ENCODE results near the gene AADAC. TPM values are rescaled to one million over a fixed set of nuclear protein-coding genes. Genes with fewer than 3 reads are reported as not detected.
A peak's percentile ranks its signal among the peaks of the same experiment; 100 is the strongest.
"Not testable (repeated sequence)": the region's sequence is repeated elsewhere in the genome, so short reads cannot be mapped to it uniquely, and the experiment has no call there.

The AADAC gene
- polyA plus RNA-seq, 3 donors = 0.09 to 0.36 (median 0.14) TPM

DNA sequence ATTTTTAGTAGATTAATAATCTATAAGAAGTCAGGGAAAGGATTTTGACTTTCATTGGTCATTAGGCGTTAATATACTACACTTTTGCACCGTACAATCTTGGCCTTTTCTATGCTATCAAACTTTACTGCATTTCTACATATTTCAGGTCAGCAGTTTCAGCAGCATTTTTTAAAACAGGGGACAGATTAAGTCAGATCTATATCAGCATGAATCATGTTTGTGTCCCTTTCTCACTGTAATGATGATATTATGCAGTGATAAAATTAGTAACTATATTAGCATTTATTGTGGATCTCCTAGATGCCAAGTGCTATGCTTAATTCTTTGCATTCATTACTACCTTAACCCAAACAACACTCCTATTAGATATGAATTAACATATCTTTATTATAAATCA is 20.3 kb upstream of the AADAC start:
- no peak for DNase-seq (ENCODE audit: extremely low read depth in 1 of 11, low read depth in 9 of 11, low spot score in 4 of 11)

DNA sequence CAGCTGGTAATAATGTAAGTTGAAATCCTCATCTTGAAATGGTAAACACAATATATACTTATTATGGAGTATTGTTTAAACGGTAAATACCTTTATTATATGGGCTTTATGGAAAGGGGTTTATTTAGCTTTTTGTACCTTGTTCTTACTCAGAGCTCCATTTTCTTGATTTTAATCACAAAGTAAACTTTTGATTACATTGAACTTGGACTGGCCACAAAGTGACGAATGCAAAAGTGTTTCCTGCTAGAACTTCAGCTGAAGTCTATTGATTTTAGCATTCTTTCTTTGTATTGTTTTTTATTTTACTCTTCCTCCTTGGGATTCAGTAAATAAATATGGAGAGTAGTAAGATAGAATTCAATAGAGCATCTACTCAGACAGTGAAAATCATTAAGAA is 19.8 kb upstream of the AADAC start:
- no peak for DNase-seq (ENCODE audit: extremely low read depth in 1 of 11, low read depth in 9 of 11, low spot score in 4 of 11)

DNA sequence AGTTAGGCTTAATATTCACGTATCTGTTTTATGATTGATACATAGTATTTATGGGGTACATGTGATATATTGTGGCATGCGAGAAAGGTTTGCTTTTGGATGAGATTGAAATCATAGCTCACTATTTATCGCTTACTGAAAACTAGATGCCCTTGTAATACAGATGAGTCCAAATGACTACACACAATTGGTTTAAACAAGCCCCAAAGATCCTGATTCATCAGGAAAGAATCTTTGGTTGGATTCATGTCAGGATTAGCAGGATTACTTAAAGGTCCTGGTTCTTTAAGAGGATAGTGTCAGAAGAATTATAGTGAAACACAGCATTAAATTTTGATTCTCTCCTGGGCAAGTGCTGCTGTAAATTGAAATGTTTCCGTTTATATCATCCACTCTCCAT is 18.6 kb upstream of the AADAC start:
- no peak for DNase-seq (ENCODE audit: extremely low read depth in 1 of 11, low read depth in 9 of 11, low spot score in 4 of 11)

DNA sequence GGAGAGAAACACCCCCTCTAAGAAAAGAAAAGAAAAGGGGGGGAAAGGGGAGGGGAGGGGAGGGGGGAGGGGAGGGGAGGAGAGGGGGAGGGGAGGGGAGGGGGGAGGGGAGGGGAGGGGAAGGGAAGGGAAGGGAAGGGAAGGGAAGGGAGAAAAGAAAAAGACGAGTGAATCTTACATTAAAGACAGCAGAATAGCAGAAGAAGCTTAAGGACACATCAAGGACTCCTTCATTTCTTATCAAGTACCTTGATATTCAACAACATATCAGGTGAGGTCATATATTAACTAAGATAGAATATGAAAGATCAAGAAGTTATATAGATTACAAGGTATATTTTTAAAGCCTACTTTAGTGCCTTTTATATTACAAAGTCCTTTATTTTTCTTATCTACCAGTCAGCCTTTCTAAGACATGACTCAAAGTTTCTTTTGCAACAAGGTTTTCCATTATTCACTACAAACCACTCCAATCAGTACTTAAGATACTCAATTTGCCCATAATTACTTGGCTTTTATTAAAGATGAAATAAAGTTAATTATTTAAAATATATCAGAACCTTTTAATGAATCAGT is 17.7 kb upstream of the AADAC start:
- DNase-seq (ENCODE audit: extremely low read depth in 1 of 11, low read depth in 9 of 11, low spot score in 4 of 11) = no peak

DNA sequence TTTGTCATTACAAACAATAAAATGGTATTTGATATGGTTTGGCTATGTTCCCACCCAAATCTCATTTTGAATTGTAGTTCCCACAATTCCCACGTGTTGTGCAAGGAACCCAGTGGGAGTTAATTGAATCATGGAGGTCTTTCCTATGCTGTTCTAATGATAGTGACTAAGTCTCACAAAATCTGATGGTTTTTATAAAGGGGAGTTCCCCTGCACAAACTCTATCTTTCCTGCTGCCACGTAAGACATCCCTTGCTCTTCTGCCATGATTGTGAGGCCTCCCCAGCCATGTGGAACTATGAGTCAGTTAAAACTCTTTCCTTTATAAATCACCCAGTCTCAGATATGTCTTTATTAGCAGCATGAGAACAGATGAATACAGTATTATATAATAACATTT is 15.4 kb upstream of the AADAC start:
- no peak for DNase-seq (ENCODE audit: extremely low read depth in 1 of 11, low read depth in 9 of 11, low spot score in 4 of 11)

DNA sequence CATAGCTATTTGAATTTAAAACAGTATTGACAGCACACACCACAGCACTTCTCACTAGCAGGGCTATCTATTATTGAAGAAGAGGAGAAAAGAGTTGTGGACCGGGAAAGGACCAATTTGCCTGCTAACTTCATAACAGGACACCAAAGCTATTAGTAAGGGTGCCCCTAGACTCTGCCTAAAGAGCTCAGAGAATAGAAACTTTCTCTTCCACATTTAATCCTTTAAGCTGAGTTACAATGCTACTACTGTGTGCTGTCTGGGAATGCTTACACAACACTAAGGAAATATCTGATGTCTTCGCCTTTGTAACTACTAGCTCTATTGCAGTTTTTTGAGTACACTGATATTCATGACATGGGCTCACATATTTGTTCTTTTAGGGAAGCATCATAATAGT is 13.5 kb upstream of the AADAC start:
- no peak for DNase-seq (ENCODE audit: extremely low read depth in 1 of 11, low read depth in 9 of 11, low spot score in 4 of 11)

DNA sequence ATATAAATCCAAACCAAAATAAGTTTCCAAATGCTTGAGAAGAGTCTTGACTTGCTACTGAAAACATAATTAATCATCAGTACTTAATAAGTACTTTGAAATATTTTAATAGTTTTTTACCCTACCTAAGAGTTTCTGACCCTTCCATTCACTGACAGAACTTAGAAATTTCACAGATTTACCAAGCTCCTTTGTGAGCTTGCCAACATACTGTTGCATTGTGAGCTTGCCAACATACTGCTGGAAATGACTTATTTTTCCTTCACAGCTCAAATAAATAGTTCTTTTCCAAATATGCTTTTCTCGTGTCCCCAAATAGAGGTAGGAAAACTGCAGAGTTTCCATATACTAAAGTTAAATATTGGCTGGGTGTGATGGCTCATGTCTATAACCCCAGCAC is 9.6 kb upstream of the AADAC start:
- DNase-seq (ENCODE audit: extremely low read depth in 1 of 11, low read depth in 9 of 11, low spot score in 4 of 11) = no peak

DNA sequence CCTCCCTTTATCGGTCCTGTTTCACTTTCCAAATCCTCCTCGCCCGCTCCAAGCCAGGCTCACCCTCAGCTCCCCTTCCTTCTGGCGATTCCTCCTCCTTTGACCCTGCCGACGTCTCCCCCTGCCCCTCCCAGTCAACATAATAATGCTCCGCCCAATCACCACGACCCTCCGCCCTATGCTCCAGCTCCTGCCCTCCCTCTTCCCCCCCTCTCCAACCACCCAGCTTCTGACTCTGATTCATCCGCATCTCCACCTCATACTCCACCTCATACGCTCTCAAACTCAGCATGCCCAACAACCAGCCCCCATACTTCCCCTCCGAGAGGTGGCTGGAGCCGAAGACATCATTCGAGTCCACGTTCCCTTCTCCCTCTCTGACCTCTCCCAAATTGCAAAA is 7.1 kb upstream of the AADAC start:
- DNase-seq (ENCODE audit: extremely low read depth in 1 of 11, low read depth in 9 of 11, low spot score in 4 of 11) = no peak

DNA sequence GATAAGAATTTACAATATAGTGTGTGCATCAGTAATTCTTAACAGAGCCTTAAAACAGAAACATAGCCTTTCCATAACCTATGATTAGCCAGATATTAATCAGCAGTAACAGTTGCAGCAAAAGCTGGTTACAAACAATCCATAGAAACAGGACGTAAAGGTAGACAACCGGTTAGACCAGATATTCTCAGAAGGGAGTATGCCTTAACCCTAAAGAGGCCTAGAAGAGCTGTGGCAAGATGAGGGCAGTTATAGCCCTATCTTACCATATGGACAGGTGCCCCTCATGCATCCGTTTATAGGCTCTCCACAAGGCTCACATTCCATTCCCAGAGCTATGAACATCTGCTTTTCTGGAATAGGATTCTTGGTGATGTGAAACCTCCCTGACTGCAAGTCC is 5.0 kb upstream of the AADAC start:
- not testable (repeated sequence) for DNase-seq (ENCODE audit: extremely low read depth in 1 of 11, low read depth in 9 of 11, low spot score in 4 of 11)

DNA sequence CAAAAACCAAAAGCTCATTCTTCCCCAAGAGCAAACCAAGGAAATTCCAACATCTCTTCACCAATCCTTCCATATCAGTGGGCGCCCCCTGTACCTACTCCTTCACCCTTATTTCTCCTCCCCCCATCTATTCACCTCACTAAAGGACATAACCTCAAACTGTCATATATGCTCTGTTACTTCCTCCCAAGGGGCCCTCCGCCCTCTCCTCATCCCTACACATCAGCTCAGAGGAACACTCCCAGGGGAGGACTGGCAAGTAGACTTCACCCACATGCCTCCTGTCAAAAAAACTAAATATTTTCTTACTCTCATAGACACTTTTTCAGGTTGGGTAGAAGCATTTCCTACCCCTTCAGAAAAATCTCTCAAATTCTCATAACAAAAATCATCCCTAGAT is 2.4 kb upstream of the AADAC start:
- DNase-seq (ENCODE audit: extremely low read depth in 1 of 11, low read depth in 9 of 11, low spot score in 4 of 11) = no peak

DNA sequence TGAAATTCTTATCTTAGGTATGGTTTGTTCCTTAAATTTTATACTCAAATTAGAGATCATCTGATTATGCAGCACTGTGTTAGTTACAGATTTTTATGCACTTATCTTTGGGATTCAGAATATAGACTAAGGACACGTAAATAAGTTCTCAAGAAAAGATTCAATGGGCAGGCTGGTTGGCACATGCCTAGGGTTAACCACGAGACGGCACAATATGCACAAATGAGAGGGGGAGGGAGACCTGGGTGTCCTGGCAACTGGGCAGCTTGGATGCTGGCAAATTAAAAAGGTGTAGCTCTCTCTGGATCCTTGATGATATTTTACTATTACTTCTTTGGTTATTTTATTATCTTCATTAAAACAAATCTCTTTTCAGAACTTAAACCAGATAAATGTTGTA is 672 bp downstream of the AADAC start:
- DNase-seq (ENCODE audit: extremely low read depth in 1 of 11, low read depth in 9 of 11, low spot score in 4 of 11) = no peak

DNA sequence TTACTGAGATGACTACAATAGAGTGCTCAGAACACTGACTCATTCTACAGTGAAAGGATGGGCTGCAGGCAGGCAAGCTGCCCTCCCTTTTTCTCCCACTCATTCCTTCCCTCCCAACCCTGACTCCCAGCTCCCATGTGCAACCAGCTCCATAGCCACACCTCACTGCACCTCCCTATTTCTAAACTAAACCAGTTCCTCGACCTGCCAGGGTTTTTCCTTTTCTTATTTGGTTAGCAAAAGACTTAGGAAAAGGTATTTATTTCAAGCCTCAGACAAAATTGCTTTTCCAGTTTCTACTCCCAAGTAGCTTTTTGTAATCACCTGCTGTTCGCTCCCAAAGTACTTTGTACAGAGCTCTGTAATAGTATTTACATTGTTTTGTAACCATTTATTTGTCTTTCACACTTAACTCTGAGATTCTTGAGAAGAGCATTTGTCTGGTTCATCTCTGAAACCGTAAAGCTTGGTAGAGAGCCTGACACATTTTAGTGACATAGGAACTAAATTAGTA is 2.2 kb downstream of the AADAC start:
- peak in 10 of 11 donors; percentile 28 to 66 (median 40) for DNase-seq (ENCODE audit: extremely low read depth in 1 of 11, low read depth in 9 of 11, low spot score in 4 of 11)

DNA sequence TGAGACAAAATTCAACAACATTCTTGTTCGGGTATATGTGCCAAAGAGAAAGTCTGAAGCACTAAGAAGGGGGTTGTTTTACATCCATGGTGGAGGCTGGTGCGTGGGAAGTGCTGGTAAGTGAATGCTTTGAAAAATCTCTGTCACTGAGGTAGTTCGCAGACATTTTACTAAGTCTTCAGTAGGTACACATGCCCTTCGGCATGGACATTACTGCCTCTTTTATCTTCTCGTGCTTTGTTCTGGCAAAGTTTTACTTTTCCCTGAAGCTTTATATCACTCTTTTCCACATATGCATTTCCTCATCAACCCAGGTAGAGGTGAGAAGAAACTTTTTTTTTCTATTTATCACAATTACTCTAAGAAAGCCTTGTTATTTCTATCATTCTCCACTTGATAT is 3.6 kb downstream of the AADAC start:
- DNase-seq (ENCODE audit: extremely low read depth in 1 of 11, low read depth in 9 of 11, low spot score in 4 of 11) = no peak

DNA sequence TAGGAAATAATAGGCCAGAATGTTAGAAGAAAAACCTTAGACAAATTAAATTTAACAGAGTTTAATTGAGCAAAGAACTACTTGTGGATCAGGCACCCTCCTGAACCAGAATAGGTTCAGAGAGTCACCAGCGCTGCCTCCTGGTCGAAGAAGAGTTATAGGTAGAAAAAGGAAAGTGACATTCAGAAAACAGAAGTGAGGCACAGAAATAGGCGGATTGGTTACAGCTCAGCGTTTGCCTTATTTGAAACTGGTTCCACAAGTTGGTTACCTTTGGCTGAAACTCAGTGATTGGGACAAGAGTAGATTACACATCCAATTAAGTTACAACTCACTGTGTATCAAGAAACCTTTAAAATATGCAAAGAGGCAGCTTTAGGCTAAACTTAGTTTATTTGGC is 4.4 kb downstream of the AADAC start:
- no peak for DNase-seq (ENCODE audit: extremely low read depth in 1 of 11, low read depth in 9 of 11, low spot score in 4 of 11)

DNA sequence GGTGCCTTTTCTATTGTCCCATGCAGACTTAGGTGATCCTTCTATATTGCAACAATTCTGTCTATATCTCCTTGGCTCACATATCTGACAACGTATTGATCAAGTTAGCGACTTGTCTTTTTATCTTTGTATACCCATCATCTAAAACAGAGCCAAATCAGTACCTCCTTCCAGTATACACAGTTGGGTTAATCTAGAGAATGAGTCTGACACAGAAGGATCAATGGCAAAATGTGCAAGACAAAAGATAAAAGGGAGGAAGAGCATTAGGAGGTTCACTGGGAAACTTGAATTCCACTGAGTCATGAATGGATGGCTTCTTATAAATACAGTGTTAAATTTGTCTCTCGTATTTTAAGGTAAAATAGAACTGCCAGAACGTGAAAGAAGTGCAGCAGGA is 6.0 kb downstream of the AADAC start:
- no peak for DNase-seq (ENCODE audit: extremely low read depth in 1 of 11, low read depth in 9 of 11, low spot score in 4 of 11)

DNA sequence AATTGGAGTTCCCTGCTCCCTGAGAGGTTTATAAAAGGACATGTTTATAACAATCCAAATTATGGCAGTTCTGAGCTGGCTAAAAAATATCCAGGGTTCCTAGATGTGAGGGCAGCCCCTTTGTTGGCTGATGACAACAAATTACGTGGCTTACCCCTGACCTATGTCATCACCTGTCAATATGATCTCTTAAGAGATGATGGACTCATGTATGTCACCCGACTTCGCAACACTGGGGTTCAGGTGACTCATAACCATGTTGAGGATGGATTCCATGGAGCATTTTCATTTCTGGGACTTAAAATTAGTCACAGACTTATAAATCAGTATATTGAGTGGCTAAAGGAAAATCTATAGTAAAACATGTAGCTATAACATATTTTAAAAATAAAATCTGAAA is 13.9 kb downstream of the AADAC start:
- no peak for DNase-seq (ENCODE audit: extremely low read depth in 1 of 11, low read depth in 9 of 11, low spot score in 4 of 11)

DNA sequence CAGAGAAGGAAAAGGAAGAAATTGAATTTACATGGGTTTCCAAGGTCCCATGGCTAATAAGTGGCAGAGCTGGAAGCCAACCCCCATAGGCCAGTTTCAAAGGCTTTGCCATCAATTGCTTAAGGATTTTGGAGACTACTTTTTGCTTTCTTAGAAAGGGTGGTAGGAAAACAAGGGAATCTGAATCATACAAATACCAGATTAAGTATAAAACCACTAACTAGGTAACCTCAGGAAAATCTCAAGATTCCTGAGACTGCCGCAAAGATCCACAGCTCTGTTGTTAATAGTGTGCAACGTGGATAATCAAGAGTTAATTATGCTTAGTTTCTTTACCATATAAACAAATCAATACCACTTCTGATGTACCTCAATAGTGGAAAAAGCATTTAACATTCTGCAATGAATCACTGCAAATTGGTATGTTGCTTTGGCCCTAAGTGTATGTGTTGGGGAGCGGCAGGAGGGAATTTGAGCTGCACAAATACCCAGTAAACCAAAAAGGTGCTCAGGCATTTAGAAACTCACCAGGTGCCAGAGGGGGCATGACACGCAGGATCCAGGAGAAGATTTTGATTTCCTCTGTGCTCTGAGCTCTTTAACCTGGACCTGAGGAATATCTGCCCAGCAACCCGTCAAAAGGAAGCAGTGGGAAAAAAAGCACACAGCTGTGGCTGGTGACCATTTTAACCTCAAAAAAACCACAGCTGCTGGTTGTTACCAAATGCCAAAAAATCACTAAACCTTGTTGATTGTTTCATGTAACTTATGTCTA is 22.0 kb downstream of the AADAC start:
- DNase-seq (ENCODE audit: extremely low read depth in 1 of 11, low read depth in 9 of 11, low spot score in 4 of 11) = no peak

DNA sequence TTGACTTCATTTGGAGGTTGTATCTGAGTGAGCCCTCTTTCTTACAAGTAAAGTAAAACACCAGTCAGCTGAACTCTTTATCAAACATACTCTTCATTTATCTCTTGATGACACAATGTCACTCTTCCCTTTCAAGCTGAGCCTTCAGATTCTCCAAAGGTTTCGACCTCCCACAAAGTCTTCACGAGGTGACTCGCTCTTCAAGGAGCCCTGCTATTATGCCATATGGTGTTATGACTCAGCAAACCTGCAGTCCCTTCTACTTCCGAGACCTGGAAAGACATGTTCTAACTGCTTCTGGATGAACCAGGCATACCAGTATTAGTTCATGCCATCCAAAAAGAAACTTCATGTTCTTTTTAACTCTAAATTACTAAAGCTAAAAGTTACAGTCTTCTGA is 23.1 kb downstream of the AADAC start:
- no peak for DNase-seq (ENCODE audit: extremely low read depth in 1 of 11, low read depth in 9 of 11, low spot score in 4 of 11)

DNA sequence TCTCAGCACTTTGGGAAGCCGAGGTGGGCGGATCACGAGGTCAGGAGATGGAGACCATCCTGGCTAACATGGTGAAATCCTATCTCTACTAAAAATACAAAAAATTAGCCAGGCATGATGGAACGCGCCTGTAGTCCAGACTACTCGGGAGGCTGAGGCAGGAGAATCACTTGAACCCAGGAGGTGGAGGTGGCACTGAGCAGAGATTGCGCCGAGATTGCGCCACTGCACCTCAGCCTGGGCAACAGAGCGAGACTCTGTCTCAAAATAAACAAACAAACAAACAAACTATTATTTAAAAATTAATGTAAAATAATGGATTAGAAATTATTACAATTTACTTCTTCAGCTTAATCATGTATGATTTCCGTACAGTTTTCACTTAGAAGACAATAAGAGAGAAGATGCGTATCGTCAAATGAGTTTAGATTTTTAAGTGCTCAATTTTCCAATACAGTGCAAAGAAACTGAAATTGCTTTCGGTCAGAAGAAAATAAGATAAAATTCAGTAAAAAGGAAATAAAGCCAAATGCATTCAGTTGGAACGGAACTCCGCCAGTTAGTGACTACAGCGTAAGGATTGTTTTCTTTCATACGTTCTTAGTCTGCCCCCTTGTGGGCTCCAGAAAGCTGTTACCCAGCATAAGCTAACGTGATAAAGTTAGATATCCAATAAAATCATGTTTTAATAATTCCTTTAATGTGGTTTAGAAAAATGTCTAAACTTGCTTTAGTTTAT is 24.8 kb downstream of the AADAC start:
- peak; percentile 49 to 81 (median 67) for DNase-seq (ENCODE audit: extremely low read depth in 1 of 11, low read depth in 9 of 11, low spot score in 4 of 11)

DNA sequence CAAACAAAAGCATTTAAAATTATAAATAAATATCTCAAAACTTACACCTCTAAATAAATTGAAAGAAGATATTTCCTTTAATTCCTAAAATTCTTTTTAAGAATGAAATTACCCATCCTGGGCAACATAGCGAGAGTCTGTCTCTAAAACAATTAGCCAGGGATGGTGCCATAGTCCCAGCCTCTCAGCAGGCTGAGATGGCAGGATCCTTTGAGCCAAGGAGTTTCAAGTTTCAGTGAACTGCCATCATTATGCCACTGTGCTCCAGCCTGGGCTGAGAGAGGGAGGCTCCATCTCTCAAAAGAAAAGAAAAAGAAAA is 25.4 kb downstream of the AADAC start:
- DNase-seq (ENCODE audit: extremely low read depth in 1 of 11, low read depth in 9 of 11, low spot score in 4 of 11) = no peak
